Stimulated activated CD8-positive, alpha-beta memory T cell treated with anti-CD3 and anti-CD28 coated beads, Interleukin-4, amount 100 ng/mL, for 48 hours (primary cell): ENCODE results near the gene SUPT16H.
A peak's percentile ranks its signal among the peaks of the same experiment; 100 is the strongest.
"Not testable (repeated sequence)": the region's sequence is repeated elsewhere in the genome, so short reads cannot be mapped to it uniquely, and the experiment has no call there.

Source experiments
- DNase-seq: peaks from one replicate; pipeline ENCODE4 v3.0.0-alpha.2; 2020

Gene SUPT16H

DNA sequence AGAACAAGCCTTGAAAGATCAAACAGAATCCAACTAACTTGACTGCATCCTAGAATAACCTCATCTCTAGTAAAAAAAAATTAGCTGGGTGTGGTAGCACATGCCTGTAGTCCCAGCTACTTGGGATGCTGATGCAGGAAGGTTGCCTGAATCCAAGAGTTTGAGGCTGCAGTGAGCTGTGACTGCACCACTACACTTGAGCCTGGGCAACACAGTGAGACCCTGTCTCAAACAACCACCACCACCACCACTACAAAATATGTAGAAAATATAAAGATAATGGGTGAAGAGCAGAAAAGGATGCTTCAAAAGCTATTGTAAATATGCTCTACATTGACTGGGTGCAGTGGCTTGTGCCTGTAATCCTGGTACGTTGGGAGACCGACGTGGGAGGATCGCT lies 27.3 kb downstream of the SUPT16H start:
- no peak for DNase-seq

- no peak for DNase-seq
Observed at GRCh38 chr14:21352587-21352986, 31.2 kb downstream of the SUPT16H start.

- no peak for DNase-seq
Observed at GRCh38 chr14:21350539-21350938, 33.3 kb downstream of the SUPT16H start.

GRCh38 chr14:21347201-21347600 lies 36.6 kb downstream of the SUPT16H start:
- no peak for DNase-seq

DNA sequence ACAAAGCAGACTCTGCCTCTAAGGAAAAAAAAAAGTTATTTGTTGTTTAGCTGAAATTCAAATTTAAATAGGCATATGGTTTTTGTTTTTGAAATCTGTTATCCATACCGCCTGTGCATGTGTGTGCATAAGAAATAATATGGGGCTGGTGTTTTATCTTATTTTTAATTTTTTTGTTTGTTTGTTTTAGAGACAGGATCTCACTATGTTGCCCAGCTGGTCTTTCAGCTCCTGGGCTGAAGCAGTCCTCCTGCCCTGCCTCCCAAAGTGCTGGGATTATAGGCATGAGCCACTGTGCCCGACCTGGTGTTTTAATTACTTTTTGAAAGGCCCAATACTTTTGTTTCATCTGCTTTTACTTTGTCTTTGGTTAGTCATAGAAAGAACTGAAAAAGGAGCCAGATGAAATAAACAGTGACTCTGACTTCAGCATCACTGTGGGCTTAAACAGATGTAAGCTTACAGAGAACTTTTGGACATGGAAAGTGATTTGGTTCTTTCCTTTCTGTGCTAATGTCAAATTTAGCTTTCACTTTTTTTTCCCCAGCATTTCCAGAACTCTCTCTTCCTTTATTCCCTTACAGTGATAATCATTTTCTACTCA lies 37.2 kb downstream of the SUPT16H start:
- DNase-seq = no peak

DNA sequence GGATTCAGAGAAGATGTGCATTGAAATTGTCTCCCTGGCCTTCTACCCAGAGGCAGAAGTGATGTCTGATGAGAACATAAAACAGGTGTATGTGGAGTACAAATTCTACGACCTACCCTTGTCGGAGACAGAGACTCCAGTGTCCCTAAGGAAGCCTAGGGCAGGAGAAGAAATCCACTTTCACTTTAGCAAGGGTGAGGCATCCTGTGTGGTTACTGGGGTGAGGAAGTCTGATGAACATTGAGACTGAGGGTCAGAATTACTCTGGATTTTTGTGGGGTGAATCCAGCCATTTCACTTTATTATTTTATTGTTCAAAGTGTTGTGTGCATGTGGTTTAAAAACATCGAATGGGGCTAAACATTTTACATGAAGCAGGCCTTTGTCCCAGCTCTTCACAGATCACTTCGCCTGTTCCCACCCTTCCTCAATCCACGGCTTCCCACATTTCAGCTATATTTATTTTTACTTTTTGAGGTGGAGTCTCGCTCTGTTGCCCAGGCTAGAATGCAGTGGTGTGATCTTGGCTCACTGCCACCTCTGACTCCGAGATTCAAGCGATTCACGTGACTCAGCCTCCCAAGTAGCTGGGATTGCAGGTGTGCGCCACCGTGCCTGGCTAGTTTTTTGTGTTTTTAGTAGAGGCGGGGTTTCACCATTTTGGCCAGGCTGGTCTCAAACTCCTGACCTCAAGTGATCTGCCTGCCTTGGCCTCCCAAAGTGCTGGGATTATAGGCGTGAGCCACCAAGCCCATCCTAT lies 40.6 kb downstream of the SUPT16H start:
- DNase-seq = no peak

DNA sequence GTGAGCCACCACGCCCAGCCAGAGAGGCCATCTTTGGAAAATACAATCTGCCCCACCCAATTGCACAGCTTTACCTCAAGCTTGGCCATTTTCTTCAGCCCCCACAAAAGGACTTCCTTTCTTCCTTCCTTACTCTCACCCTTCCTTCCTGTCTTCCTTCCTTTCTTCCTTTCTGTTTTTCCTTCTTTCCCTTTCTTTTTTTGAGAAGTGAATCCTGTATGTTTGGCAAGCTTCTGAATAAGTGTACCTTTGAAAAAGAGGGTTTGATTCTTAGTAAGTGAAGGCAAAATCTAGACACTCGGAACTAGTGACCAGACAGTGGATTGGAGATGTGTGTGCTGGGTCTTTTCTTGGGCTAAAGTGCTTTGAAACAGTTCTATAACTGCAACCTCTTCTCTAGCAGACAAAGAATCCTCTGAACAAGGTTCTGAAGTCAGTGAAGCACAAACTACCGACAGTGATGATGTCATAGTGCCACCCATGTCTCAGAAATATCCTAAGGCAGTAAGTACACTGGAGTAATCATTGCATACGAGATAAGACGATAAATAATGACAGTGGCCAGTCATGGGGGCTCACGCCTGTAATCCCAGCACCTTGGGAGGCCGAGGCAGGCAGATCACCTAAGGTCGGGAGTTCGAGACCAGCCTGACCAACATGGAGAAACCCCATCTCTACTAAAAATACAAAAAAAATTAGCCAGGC lies 49.5 kb downstream of the SUPT16H start:
- no peak for DNase-seq

DNA sequence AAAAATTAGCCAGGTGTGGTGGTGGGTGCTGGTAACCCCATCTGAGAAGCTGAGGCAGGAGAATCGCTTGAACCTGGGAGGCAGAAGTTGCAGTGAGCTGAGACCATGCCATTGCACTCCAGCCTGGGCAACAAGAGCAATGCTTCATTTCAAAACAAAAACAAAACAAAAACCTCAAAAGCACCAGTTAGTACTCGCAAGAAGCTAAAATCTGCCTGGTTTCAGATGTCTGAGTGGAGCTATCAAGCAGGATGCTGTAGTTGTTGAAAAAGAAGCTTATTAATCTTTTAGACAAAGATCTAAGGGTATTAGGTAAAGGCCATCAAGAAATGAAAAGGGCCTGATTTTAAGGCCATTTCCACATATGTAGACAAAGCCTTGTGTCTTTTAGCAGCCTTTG lies 50.9 kb downstream of the SUPT16H start:
- DNase-seq = no peak

GRCh38 chr14:21326972-21327371 lies 56.8 kb downstream of the SUPT16H start:
- DNase-seq = no peak

- DNase-seq = no peak
Observed at GRCh38 chr14:21322716-21323115, 61.1 kb downstream of the SUPT16H start.

GRCh38 chr14:21320913-21321312 lies 62.9 kb downstream of the SUPT16H start:
- DNase-seq = no peak

- DNase-seq = no peak
Observed at GRCh38 chr14:21317398-21317797, 66.4 kb downstream of the SUPT16H start.

GRCh38 chr14:21313512-21313911 lies 70.3 kb downstream of the SUPT16H start:
- DNase-seq = no peak

- no peak for DNase-seq
Observed at GRCh38 chr14:21311614-21312013, 72.2 kb downstream of the SUPT16H start.

DNA sequence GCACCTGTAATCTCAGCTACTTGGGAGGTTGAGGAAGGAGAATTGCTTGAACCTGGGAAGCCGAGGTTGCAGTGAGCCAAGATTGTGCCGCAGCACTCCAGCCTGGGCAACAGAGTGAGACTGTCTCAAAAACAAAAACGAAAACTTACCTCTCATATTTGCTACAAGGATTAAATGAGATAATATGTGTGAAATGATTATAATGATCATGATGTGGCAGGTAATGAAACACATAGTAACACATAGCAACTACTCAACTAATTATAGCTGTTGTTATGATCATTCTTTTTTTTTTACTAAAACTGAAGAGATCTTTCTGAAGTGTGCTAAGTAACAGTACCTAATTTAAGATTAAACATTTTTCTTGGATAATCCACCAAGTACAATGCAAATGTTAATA lies 73.9 kb downstream of the SUPT16H start:
- DNase-seq = no peak

GRCh38 chr14:21309238-21309636 lies 74.6 kb downstream of the SUPT16H start:
- no peak for DNase-seq

GRCh38 chr14:21308479-21309237 lies 75.2 kb downstream of the SUPT16H start:
- DNase-seq = peak; percentile 80

DNA sequence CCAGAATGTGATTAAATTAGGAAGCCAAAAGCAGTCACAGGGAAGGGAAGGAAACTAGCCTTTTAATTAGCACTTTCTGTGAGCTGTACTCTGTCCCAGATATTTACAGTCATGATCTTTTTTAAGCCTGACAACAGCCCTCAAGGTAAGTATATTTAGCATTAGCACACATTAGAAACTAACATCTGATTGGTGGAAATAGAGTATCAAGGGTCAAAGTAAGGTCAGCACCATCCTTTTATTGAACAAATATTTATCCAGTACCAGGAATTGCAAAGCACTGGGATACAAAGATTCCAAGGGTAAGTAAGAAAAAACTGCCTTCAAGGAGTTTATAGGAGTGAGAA lies 75.7 kb downstream of the SUPT16H start:
- DNase-seq = no peak

- DNase-seq = no peak
Observed at GRCh38 chr14:21307637-21308036, 76.2 kb downstream of the SUPT16H start.

GRCh38 chr14:21302836-21303140 lies 81.0 kb downstream of the SUPT16H start:
- not testable (repeated sequence) for DNase-seq

DNA sequence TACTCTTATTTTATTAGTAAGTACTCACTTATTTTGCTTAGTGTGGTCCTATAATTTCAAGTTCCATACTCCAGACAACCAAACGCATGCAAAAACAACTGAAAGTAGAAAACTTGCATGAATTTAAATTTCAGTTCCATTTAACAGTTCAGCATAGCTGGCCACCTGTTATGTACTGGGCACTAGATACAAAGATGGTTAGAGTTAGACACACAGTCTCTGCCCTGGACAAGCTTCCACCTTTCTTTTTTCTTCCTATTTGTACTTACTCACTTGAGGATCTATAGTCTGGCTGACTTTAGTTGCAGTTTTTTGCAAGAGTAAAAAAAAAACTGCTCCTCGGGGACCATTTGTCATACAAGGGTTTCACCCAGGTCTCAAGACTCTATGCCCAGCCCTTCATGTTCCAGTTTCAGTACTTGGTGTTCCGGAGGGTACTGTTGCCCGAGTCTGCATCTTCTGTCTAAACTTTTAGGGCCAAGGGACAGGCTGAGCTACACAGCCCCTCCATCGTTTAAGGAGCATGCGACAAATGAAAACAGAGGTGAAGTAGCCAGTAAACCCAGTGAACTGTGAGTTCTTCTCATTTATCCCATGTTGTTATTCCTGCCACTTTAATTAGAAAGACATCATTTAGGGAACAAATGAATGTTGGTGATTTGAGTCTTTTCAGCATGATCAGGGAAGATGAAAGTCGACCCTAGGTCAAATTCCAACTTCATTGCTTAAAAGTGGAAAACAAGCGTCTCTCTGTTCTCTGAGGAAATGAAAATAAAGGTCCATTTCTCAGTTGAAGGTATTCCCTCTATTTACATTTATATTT lies 81.6 kb downstream of the SUPT16H start:
- DNase-seq = no peak
